Cerebellar nuclear complex (tissue), 1 donor: ENCODE results near the gene PPP6R3.
"Not testable (repeated sequence)": the region's sequence is repeated elsewhere in the genome, so short reads cannot be mapped to it uniquely, and the experiment has no call there.

ENCODE experiments used
- DNase-seq, 2 experiments: peaks; one replicate each; lab custom pipeline; 2025; lab: John Stamatoyannopoulos, UW

Gene PPP6R3

GRCh38 chr11:68609761-68610160 is 149.2 kb downstream of the PPP6R3 start:
- no peak for DNase-seq

- no peak for DNase-seq
These were observed 150.0 kb downstream of the PPP6R3 start for GRCh38 chr11:68610452-68611116.

- DNase-seq, result no peak
These were observed 155.1 kb downstream of the PPP6R3 start for GRCh38 chr11:68615657-68616056.

GRCh38 chr11:68617925-68618809 is 157.6 kb downstream of the PPP6R3 start:
- DNase-seq, result no peak

GRCh38 chr11:68621826-68622225 is 161.3 kb downstream of the PPP6R3 start:
- DNase-seq, result no peak

- not testable (repeated sequence) for DNase-seq
These were observed 163.2 kb downstream of the PPP6R3 start for GRCh38 chr11:68623706-68624105.

GRCh38 chr11:68625069-68625468 is 164.5 kb downstream of the PPP6R3 start:
- not testable (repeated sequence) for DNase-seq

GRCh38 chr11:68626236-68626635 is 165.7 kb downstream of the PPP6R3 start:
- DNase-seq, result not testable (repeated sequence)

GRCh38 chr11:68628837-68629236 is 168.3 kb downstream of the PPP6R3 start:
- not testable (repeated sequence) for DNase-seq

GRCh38 chr11:68632375-68632774 is 171.8 kb downstream of the PPP6R3 start:
- not testable (repeated sequence) for DNase-seq

- DNase-seq, result no peak
These were observed 172.2 kb downstream of the PPP6R3 start for GRCh38 chr11:68632802-68633201.

GRCh38 chr11:68634606-68635005 is 174.1 kb downstream of the PPP6R3 start:
- DNase-seq, result not testable (repeated sequence)

- not testable (repeated sequence) for DNase-seq
These were observed 174.6 kb downstream of the PPP6R3 start for GRCh38 chr11:68635172-68635571.

- DNase-seq, result not testable (repeated sequence)
These were observed 175.3 kb downstream of the PPP6R3 start for GRCh38 chr11:68635883-68636282.

- not testable (repeated sequence) for DNase-seq
These were observed 178.8 kb downstream of the PPP6R3 start for GRCh38 chr11:68639322-68639721.

- DNase-seq, result no peak
These were observed 181.3 kb downstream of the PPP6R3 start for GRCh38 chr11:68641880-68642279.

- no peak for DNase-seq
These were observed 183.0 kb downstream of the PPP6R3 start for GRCh38 chr11:68643585-68643984.

GRCh38 chr11:68646832-68647231 is 186.3 kb downstream of the PPP6R3 start:
- no peak for DNase-seq

GRCh38 chr11:68649851-68650555 is 189.5 kb downstream of the PPP6R3 start:
- no peak for DNase-seq

- no peak for DNase-seq
These were observed 190.2 kb downstream of the PPP6R3 start for GRCh38 chr11:68650801-68651200.

GRCh38 chr11:68651208-68651984 is 190.8 kb downstream of the PPP6R3 start:
- DNase-seq, result no peak
